ENCODE data around the gene CHAMP1. TPM values are rescaled to one million over a fixed set of nuclear protein-coding genes. Genes with fewer than 3 reads are reported as not detected.

CHAMP1 gene
- total and polyA plus RNA-seq, 7 donors = 4.7 to 14.8 (median 11.7) TPM

GRCh38 chr13:114315074-114315785 is 927 bp downstream of the CHAMP1 start:
- peaks cover 46% of the 10 kb centered on the region for H3K4me1 ChIP-seq
- WGBS, 3 donors = 13 to 20% (median 16%) methylated on average over 7 of the region's 7 CpGs
- TF ChIP-seq CTCF (IDR thresholded peaks at IDR 0.05) = no peak
- intact Hi-C loops (cut with DNase I) = no loop called here
- ATAC-seq (no peak), DNase-seq (no peak)
- no peaks in the 10 kb centered on the region for H3K36me3 ChIP-seq (ENCODE audit: insufficient read depth in 1 of 2, low read depth in 1 of 2)
- H3K27me3 ChIP-seq (ENCODE audit: insufficient read depth in 3 of 3, low read length in 2 of 3) = no peaks in the 10 kb centered on the region
- peak overlapping the region; percentile 95 for H3K27ac ChIP-seq
- no peaks in the 10 kb centered on the region for H3K9me3 ChIP-seq
- H3K4me3 ChIP-seq = peak overlapping the region; percentile 89

- Histone ChIP-seq H3K36me3 (ENCODE audit: insufficient read depth in 1 of 2, low read depth in 1 of 2) (peaks cover 0 to 28% of the 10 kb centered on the region in 2 donors), H3K4me3 (no peak overlapping the region), H3K27ac (peak overlapping the region; percentile 43), H3K9me3 (no peaks in the 10 kb centered on the region), H3K27me3 (ENCODE audit: insufficient read depth in 3 of 3, low read length in 2 of 3) (no peaks in the 10 kb centered on the region), H3K4me1 (peaks cover 37% of the 10 kb centered on the region)
- DNase-seq (no peak), ATAC-seq (no peak)
- WGBS, 3 donors = 6 to 19% (median 18%) methylated on average over 1 of the region's 1 CpG
- TF ChIP-seq CTCF (IDR thresholded peaks at IDR 0.05) = no peak
- intact Hi-C loops (cut with DNase I) = no loop called here
Measured at GRCh38 chr13:114318624-114319023, 4.3 kb downstream of the CHAMP1 start.

- no peak for TF ChIP-seq CTCF (IDR thresholded peaks at IDR 0.05)
- Histone ChIP-seq H3K4me3 (no peak overlapping the region), H3K4me1 (peaks cover 36% of the 10 kb centered on the region), H3K27ac (no peak overlapping the region), H3K9me3 (no peaks in the 10 kb centered on the region), H3K36me3 (ENCODE audit: insufficient read depth in 1 of 2, low read depth in 1 of 2) (peaks cover 3 to 37% of the 10 kb centered on the region in 2 donors), H3K27me3 (ENCODE audit: insufficient read depth in 3 of 3, low read length in 2 of 3) (no peaks in the 10 kb centered on the region)
- ATAC-seq (no peak), DNase-seq (no peak)
- intact Hi-C loops (cut with DNase I) = no loop called here
- WGBS, 3 donors = 62 to 70% (median 63%) methylated on average over 3 of the region's 3 CpGs
Measured at GRCh38 chr13:114319441-114319913, 5.2 kb downstream of the CHAMP1 start.

- Histone ChIP-seq H3K4me1 (peaks cover 36% of the 10 kb centered on the region), H3K27ac (no peak overlapping the region), H3K4me3 (no peak overlapping the region), H3K9me3 (no peaks in the 10 kb centered on the region), H3K27me3 (ENCODE audit: insufficient read depth in 3 of 3, low read length in 2 of 3) (no peaks in the 10 kb centered on the region), H3K36me3 (ENCODE audit: insufficient read depth in 1 of 2, low read depth in 1 of 2) (peaks cover 3 to 43% of the 10 kb centered on the region in 2 donors)
- intact Hi-C loops (cut with DNase I) = no loop called here
- DNase-seq (no peak), ATAC-seq (no peak)
- no peak for TF ChIP-seq CTCF (IDR thresholded peaks at IDR 0.05)
Measured at GRCh38 chr13:114320065-114320464, 5.8 kb downstream of the CHAMP1 start.

- Histone ChIP-seq H3K4me1 (peaks cover 25% of the 10 kb centered on the region), H3K27ac (no peak overlapping the region)
- WGBS, 3 donors = 89 to 93% (median 90%) methylated on average over 3 of the region's 3 CpGs
Measured at GRCh38 chr13:114321256-114321655, 7.0 kb downstream of the CHAMP1 start.

More at GRCh38 chr13:114321256-114321655, 7.0 kb downstream of the CHAMP1 start:
- peaks cover 5 to 55% of the 10 kb centered on the region in 2 donors for H3K36me3 ChIP-seq (ENCODE audit: insufficient read depth in 1 of 2, low read depth in 1 of 2)
- no peaks in the 10 kb centered on the region for H3K9me3 ChIP-seq
- no peak for TF ChIP-seq CTCF (IDR thresholded peaks at IDR 0.05)
- ATAC-seq = no peak
- no peak overlapping the region for H3K4me3 ChIP-seq
- no peak for DNase-seq
- intact Hi-C loops (cut with DNase I) = no loop called here
- H3K27me3 ChIP-seq (ENCODE audit: insufficient read depth in 3 of 3, low read length in 2 of 3) = no peaks in the 10 kb centered on the region
